WERI-Rb-1 (cell line): Measurements from ENCODE around the gene TRPM3.
"Not testable (repeated sequence)": the region's sequence is repeated elsewhere in the genome, so short reads cannot be mapped to it uniquely, and the experiment has no call there.

ENCODE experiments used
- DNase-seq: peaks from one replicate; pipeline ENCODE4 v3.0.0-alpha.2; 2020
- H3K27ac ChIP-seq: fragments of 250-450 bp; sonication (Bioruptor Pico); 2 replicates; pipeline ENCODE4 v1.5.1; 2020; ENCODE audit warnings: mild to moderate bottlenecking, moderate library complexity
- H3K27me3 ChIP-seq: fragments of 250-450 bp; sonication (Bioruptor Pico); 2 replicates; pipeline ENCODE4 v1.5.1; 2021; ENCODE audit warnings: mild to moderate bottlenecking, low read depth, moderate library complexity; ENCODE audit not compliant: insufficient read depth, severe bottlenecking
- H3K36me3 ChIP-seq: fragments of 250-450 bp; sonication (Bioruptor Pico); 2 replicates; pipeline ENCODE4 v1.5.1; 2020; ENCODE audit warnings: mild to moderate bottlenecking, moderate library complexity
- H3K4me3 ChIP-seq: 2 replicates; pipeline ENCODE4 v1.5.1; 2011; ENCODE audit warnings: low read depth, mild to moderate bottlenecking, control low read depth, low read length
- H3K9me3 ChIP-seq: fragments of 250-450 bp; sonication (Bioruptor Pico); 2 replicates; pipeline ENCODE4 v1.5.1; 2021; ENCODE audit warnings: mild to moderate bottlenecking, moderate library complexity; ENCODE audit not compliant: severe bottlenecking
- CTCF ChIP-seq: IDR thresholded peaks from 2 replicates; pipeline ENCODE4 v1.5.1; 2011; ENCODE audit warnings: low read depth, mild to moderate bottlenecking, control low read depth, inconsistent platforms, low read length

The TRPM3 gene

GRCh38 chr9:70673844-70674243 lies 447.6 kb downstream of the TRPM3 start:
- no peaks in the 10 kb centered on the region for H3K9me3 ChIP-seq
- H3K27ac ChIP-seq = no peak overlapping the region
- no peak for DNase-seq
- no peaks in the 10 kb centered on the region for H3K36me3 ChIP-seq
- TF ChIP-seq CTCF = no peak
- no peak overlapping the region for H3K4me3 ChIP-seq
- H3K27me3 ChIP-seq = no peaks in the 10 kb centered on the region

GRCh38 chr9:70672161-70672649 lies 449.2 kb downstream of the TRPM3 start:
- H3K27me3 ChIP-seq = no peaks in the 10 kb centered on the region
- no peaks in the 10 kb centered on the region for H3K9me3 ChIP-seq
- no peaks in the 10 kb centered on the region for H3K36me3 ChIP-seq
- no peak for DNase-seq
- no peak overlapping the region for H3K4me3 ChIP-seq
- no peak for TF ChIP-seq CTCF
- H3K27ac ChIP-seq = no peak overlapping the region

GRCh38 chr9:70668751-70669150 lies 452.7 kb downstream of the TRPM3 start:
- H3K9me3 ChIP-seq = no peaks in the 10 kb centered on the region
- H3K36me3 ChIP-seq = no peaks in the 10 kb centered on the region
- DNase-seq = no peak
- no peak overlapping the region for H3K4me3 ChIP-seq
- H3K27me3 ChIP-seq = no peaks in the 10 kb centered on the region
- TF ChIP-seq CTCF = no peak
- no peak overlapping the region for H3K27ac ChIP-seq

GRCh38 chr9:70658765-70659164 lies 462.7 kb downstream of the TRPM3 start:
- no peaks in the 10 kb centered on the region for H3K9me3 ChIP-seq
- TF ChIP-seq CTCF = no peak
- DNase-seq = no peak
- no peaks in the 10 kb centered on the region for H3K36me3 ChIP-seq
- no peak overlapping the region for H3K4me3 ChIP-seq
- H3K27ac ChIP-seq = no peak overlapping the region
- H3K27me3 ChIP-seq = no peaks in the 10 kb centered on the region

GRCh38 chr9:70656281-70656680 lies 465.1 kb downstream of the TRPM3 start:
- DNase-seq = no peak
- no peak overlapping the region for H3K4me3 ChIP-seq
- H3K27ac ChIP-seq = no peak overlapping the region
- no peaks in the 10 kb centered on the region for H3K36me3 ChIP-seq
- no peak for TF ChIP-seq CTCF
- no peaks in the 10 kb centered on the region for H3K27me3 ChIP-seq
- no peaks in the 10 kb centered on the region for H3K9me3 ChIP-seq

GRCh38 chr9:70654144-70654543 lies 467.3 kb downstream of the TRPM3 start:
- TF ChIP-seq CTCF = no peak
- DNase-seq = no peak
- H3K9me3 ChIP-seq = no peaks in the 10 kb centered on the region
- H3K4me3 ChIP-seq = no peak overlapping the region
- no peaks in the 10 kb centered on the region for H3K27me3 ChIP-seq
- H3K27ac ChIP-seq = no peak overlapping the region
- no peaks in the 10 kb centered on the region for H3K36me3 ChIP-seq

- not testable (repeated sequence) for DNase-seq, H3K27ac ChIP-seq, H3K9me3 ChIP-seq, H3K4me3 ChIP-seq, H3K27me3 ChIP-seq, H3K36me3 ChIP-seq
These were observed 476.8 kb downstream of the TRPM3 start for GRCh38 chr9:70644627-70645026.
